ENCODE results near the gene ETV6. TPM values are rescaled to one million over a fixed set of nuclear protein-coding genes. Genes with fewer than 3 reads are reported as not detected.

Gene ETV6
- total and polyA plus RNA-seq, 9 of the 15 experiments (the other 6 are each of a cell fraction or from before 2014, with no cell fraction given): 0.81 to 12.7 (median 4.1) TPM

GRCh38 chr12:11642785-11643184 lies 6.7 kb upstream of the ETV6 start:
- in situ Hi-C loops (cut with MboI) (no loop called here), intact Hi-C loops (cut with micrococcal nuclease) (no loop called here)
- H3K9ac ChIP-seq (ENCODE audit: insufficient read depth in 1 of 2, low read depth in 2 of 2, low read length in 2 of 2): no peak overlapping the region
- ChIA-PET CTCF (ENCODE audit: low intra/inter-chr PET ratio) (no interaction called here), POLR2A (no interaction called here)
- 10% methylated on average over 1 of the region's 1 CpG for WGBS (ENCODE audit: insufficient coverage, low coverage, missing lambda C conversion rate)
- H3K9me1 ChIP-seq (ENCODE audit: control insufficient read depth, insufficient read depth, low read length): no peaks in the 10 kb centered on the region
- no peaks in the 10 kb centered on the region for H3K36me3 ChIP-seq (ENCODE audit: control insufficient read depth, insufficient read depth, low read length)
- no peaks in the 10 kb centered on the region for H3K4me1 ChIP-seq (replicated peaks in 1 of 2; ENCODE audit: control insufficient read depth in 2 of 2, insufficient read depth in 2 of 2, low read length in 2 of 2)
- H3K4me3 ChIP-seq: no peak overlapping the region
- no peaks in the 10 kb centered on the region for H3K79me2 ChIP-seq (ENCODE audit: control insufficient read depth, insufficient read depth, low read length)
- no peak overlapping the region for H3K27ac ChIP-seq (ENCODE audit: extremely low read depth, low read depth, low read length)
- no peak overlapping the region for H3K4me2 ChIP-seq (ENCODE audit: insufficient read depth, low read length)
- ATAC-seq (no peak), DNase-seq (ENCODE audit: extremely low read depth in 1 of 4, low spot score in 3 of 4) (no peak), FAIRE-seq (no peak)
- TF ChIP-seq GATAD2A (IDR thresholded peaks at IDR 0.05): no peak
- no peak overlapping the region for H2AFZ ChIP-seq (ENCODE audit: low read depth, low read length)
- H3K27me3 ChIP-seq (ENCODE audit: control insufficient read depth in 2 of 2, insufficient read depth in 2 of 2, low read length in 2 of 2): no peaks in the 10 kb centered on the region
- H3K9me3 ChIP-seq (replicated peaks; ENCODE audit: control insufficient read depth, insufficient read depth, low read depth, low read length): no peaks in the 10 kb centered on the region
- no TSS peak for BruUV-seq (replicated peaks)
- no peaks in the 10 kb centered on the region for H4K20me1 ChIP-seq (replicated peaks; ENCODE audit: control insufficient read depth, insufficient read depth, low read length)

- H3K27me3 ChIP-seq (ENCODE audit: control insufficient read depth in 2 of 2, insufficient read depth in 2 of 2, low read length in 2 of 2): no peaks in the 10 kb centered on the region
- no peaks in the 10 kb centered on the region for H4K20me1 ChIP-seq (replicated peaks; ENCODE audit: control insufficient read depth, insufficient read depth, low read length)
- no TSS peak for BruUV-seq (replicated peaks)
- no peaks in the 10 kb centered on the region for H3K9me1 ChIP-seq (ENCODE audit: control insufficient read depth, insufficient read depth, low read length)
- H3K36me3 ChIP-seq (ENCODE audit: control insufficient read depth, insufficient read depth, low read length): no peaks in the 10 kb centered on the region
- 60% methylated on average over 1 of the region's 1 CpG for WGBS (ENCODE audit: insufficient coverage, low coverage, missing lambda C conversion rate)
- TF ChIP-seq ZNF143 (CRISPR knock-in tag; IDR thresholded peaks at IDR 0.05): no peak
- no peak for TF ChIP-seq ZBTB49 (CRISPR knock-in tag; IDR thresholded peaks at IDR 0.05; ENCODE audit: borderline replicate concordance)
- no peak for TF ChIP-seq MCM5 (IDR thresholded peaks at IDR 0.05; ENCODE audit: low read depth)
- no peak for TF ChIP-seq E2F5 (CRISPR knock-in tag; IDR thresholded peaks at IDR 0.05)
- H3K4me1 ChIP-seq (replicated peaks in 1 of 2; ENCODE audit: control insufficient read depth in 2 of 2, insufficient read depth in 2 of 2, low read length in 2 of 2): no peaks in the 10 kb centered on the region; a peak in 1 of 5 replicates
- H2AFZ ChIP-seq (ENCODE audit: low read depth, low read length): no peak overlapping the region
- peaks cover 2% of the 10 kb centered on the region for H3K79me2 ChIP-seq (ENCODE audit: control insufficient read depth, insufficient read depth, low read length)
- FAIRE-seq: no peak
- no peak overlapping the region for H3K27ac ChIP-seq (ENCODE audit: extremely low read depth, low read depth, low read length)
- DNase-seq (ENCODE audit: extremely low read depth in 1 of 4, low spot score in 3 of 4): no peak
- ATAC-seq: no peak
- no peak overlapping the region for H3K4me2 ChIP-seq (ENCODE audit: insufficient read depth, low read length)
- no peaks in the 10 kb centered on the region; the same call in 1 of the 2 replicates for H3K9me3 ChIP-seq (replicated peaks; ENCODE audit: control insufficient read depth, insufficient read depth, low read depth, low read length)
- no peak overlapping the region for H3K9ac ChIP-seq (ENCODE audit: insufficient read depth in 1 of 2, low read depth in 2 of 2, low read length in 2 of 2)
- intact Hi-C loops (cut with micrococcal nuclease): no loop called here
- ChIA-PET CTCF (ENCODE audit: low intra/inter-chr PET ratio) (no interaction called here), POLR2A (no interaction called here)
- in situ Hi-C loops (cut with MboI): no loop called here
- no peak overlapping the region for H3K4me3 ChIP-seq
These were observed 4.1 kb upstream of the ETV6 start for GRCh38 chr12:11645391-11645790.
